ENCODE measurements around the gene ZNF521.

Gene ZNF521

DNA sequence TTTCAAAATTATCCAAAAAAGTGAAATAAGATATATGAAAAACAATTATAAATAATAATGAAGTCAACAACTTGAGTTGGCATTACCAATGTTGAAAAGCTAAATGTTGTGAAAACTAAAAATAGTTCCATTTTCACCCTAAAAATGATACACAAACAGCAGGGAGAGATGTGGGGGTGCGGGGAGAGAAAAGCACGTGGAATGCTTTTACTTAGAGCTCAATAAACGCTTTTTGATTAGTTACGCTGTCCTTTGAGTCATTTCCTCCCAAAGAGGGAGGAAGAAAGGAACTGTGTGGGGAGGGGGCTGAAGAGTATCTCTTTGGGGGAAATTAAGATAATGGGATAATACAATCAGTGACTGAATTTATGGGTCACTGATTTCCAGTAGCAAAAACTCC is 29.2 kb downstream of the ZNF521 start:
- TF ChIP-seq POLR2A (IDR thresholded peaks at IDR 0.05; ENCODE audit: extremely low read depth, insufficient read length) (no peak), MYC (IDR thresholded peaks at IDR 0.05; ENCODE audit: low read depth, low read length) (no peak)
- TF ChIP-seq, protein P1, sequence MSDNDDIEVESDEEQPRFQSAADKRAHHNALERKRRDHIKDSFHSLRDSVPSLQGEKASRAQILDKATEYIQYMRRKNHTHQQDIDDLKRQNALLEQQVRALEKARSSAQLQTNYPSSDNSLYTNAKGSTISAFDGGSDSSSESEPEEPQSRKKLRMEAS (IDR thresholded peaks at IDR 0.05; ENCODE audit: low read depth, low read length) = no peak
- TF ChIP-seq, protein P2, sequence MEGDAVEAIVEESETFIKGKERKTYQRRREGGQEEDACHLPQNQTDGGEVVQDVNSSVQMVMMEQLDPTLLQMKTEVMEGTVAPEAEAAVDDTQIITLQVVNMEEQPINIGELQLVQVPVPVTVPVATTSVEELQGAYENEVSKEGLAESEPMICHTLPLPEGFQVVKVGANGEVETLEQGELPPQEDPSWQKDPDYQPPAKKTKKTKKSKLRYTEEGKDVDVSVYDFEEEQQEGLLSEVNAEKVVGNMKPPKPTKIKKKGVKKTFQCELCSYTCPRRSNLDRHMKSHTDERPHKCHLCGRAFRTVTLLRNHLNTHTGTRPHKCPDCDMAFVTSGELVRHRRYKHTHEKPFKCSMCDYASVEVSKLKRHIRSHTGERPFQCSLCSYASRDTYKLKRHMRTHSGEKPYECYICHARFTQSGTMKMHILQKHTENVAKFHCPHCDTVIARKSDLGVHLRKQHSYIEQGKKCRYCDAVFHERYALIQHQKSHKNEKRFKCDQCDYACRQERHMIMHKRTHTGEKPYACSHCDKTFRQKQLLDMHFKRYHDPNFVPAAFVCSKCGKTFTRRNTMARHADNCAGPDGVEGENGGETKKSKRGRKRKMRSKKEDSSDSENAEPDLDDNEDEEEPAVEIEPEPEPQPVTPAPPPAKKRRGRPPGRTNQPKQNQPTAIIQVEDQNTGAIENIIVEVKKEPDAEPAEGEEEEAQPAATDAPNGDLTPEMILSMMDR (IDR thresholded peaks at IDR 0.05; ENCODE audit: low read depth, low read length) = no peak
- DNase-seq (ENCODE audit: low read depth) = no peak
- no peak overlapping the region for H3K4me3 ChIP-seq (ENCODE audit: low read depth, low read length)

DNA sequence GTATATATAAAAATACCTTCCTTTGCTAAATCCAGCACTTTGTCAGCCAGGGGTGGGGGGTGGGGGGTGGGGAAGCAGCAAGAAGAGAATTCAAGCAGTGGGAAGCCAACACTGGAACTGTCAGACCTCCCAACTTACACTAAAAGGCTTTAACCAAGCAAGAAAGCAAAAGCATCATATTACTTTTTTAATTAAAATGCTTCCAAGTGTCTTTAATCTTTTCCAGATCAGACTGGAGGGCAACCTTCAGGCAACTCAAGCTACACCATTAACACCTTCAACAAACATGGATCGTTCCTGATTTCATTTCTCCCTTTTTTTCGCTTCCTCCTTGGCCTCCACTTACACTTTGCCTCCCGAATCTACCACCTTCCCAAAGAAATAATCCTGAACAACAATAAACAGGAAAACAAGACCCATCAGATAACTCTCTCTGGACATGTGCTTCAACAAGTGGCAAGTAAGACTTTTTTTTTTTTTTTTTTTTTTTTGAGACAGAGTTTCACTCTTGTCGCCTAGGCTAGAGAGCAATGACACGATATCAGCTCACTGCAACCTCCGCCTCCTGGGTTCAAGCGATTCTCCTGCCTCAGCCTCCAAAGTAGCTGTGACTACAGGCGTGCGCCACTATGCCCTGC is 35.5 kb downstream of the ZNF521 start:
- H3K4me3 ChIP-seq (ENCODE audit: low read depth, low read length) = no peak overlapping the region
- TF ChIP-seq MYC (IDR thresholded peaks at IDR 0.05; ENCODE audit: low read depth, low read length) = no peak
- TF ChIP-seq, protein P1 (IDR thresholded peaks at IDR 0.05; ENCODE audit: low read depth, low read length) = no peak
- TF ChIP-seq, protein P2 (IDR thresholded peaks at IDR 0.05; ENCODE audit: low read depth, low read length) = no peak
- no peak for TF ChIP-seq POLR2A (IDR thresholded peaks at IDR 0.05; ENCODE audit: extremely low read depth, insufficient read length)
- DNase-seq (ENCODE audit: low read depth) = no peak

DNA sequence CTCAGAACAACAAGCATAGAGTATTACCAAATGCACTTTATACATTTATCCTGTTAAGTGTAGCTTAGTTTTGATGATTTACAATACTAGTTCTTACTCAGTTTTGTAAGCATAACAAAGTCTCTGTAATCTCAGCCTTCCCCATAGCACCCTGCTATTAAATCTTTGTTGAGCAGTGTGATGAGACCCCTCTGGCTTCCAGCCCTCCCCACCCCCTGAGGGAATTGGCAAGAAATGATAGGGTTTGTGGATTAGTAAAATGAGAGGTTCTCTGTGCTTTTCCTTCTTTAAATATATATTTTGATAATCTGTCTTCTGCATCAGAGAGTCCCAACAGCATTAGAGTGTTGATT is 37.2 kb downstream of the ZNF521 start:
- no peak for DNase-seq (ENCODE audit: low read depth)
- TF ChIP-seq, protein P2 (IDR thresholded peaks at IDR 0.05; ENCODE audit: low read depth, low read length) = no peak
- no peak for TF ChIP-seq POLR2A (IDR thresholded peaks at IDR 0.05; ENCODE audit: extremely low read depth, insufficient read length)
- no peak for TF ChIP-seq MYC (IDR thresholded peaks at IDR 0.05; ENCODE audit: low read depth, low read length)
- TF ChIP-seq, protein P1 (IDR thresholded peaks at IDR 0.05; ENCODE audit: low read depth, low read length) = no peak
- H3K4me3 ChIP-seq (ENCODE audit: low read depth, low read length) = no peak overlapping the region

DNA sequence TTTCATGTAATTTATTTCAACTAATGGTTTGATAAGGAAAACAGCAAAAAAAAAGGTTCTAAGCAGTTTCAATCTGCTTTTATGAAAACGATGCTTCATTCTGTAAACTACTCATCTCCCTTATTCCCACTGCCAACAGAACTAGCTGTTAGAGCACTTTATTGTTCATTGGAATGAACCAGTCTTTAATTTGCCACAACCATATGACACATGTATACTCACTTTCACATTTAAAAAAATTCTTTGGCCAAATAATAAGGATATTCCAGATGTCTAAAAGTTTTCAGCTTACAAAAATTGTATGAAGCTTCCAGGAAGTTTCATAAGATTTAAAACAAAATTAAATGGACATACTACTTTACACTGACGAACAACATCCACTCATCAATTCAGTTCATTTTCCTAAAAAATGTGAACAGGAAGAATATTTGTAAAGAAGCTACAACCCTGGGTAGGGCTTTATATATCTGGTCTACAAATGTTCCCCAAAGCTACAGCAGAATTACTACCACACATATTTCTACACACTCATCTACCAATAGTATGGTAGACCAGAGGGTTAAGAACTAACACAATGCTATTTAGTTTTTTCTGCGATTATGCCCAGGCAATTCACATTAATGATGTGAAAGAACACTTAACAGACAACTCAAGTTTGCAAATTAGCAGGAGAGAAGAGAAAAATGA is 37.7 kb downstream of the ZNF521 start:
- TF ChIP-seq MYC (IDR thresholded peaks at IDR 0.05; ENCODE audit: low read depth, low read length) (no peak), POLR2A (IDR thresholded peaks at IDR 0.05; ENCODE audit: extremely low read depth, insufficient read length) (no peak)
- TF ChIP-seq, protein P1 (IDR thresholded peaks at IDR 0.05; ENCODE audit: low read depth, low read length) = no peak
- TF ChIP-seq, protein P2 (IDR thresholded peaks at IDR 0.05; ENCODE audit: low read depth, low read length) = no peak
- no peak for DNase-seq (ENCODE audit: low read depth)
- no peak overlapping the region for H3K4me3 ChIP-seq (ENCODE audit: low read depth, low read length)

DNA sequence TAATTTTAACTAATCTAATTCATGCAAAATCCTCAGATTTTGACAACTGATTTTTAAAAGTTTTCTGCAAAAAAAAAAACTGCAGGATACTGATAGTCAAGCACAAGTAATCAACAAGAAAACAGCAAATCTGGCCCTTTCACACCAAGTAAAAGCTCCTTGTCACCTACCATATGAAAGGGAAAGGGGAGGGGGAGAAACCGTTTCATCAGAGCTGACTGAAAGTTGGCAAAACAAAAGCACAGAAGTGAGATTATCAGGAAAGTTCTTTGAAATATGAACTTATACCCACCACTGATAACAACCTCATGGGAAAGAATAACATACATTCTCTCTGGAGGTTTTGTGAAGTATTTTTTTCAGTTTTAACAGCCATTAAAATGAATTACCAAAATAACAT is 38.7 kb downstream of the ZNF521 start:
- TF ChIP-seq, protein P2 (IDR thresholded peaks at IDR 0.05; ENCODE audit: low read depth, low read length) = no peak
- TF ChIP-seq, protein P1 (IDR thresholded peaks at IDR 0.05; ENCODE audit: low read depth, low read length) = no peak
- TF ChIP-seq MYC (IDR thresholded peaks at IDR 0.05; ENCODE audit: low read depth, low read length) (no peak), POLR2A (IDR thresholded peaks at IDR 0.05; ENCODE audit: extremely low read depth, insufficient read length) (no peak)

More for the DNA sequence above, 38.7 kb downstream of the ZNF521 start:
- no peak overlapping the region for H3K4me3 ChIP-seq (ENCODE audit: low read depth, low read length)
- no peak for DNase-seq (ENCODE audit: low read depth)
